ENCODE data around the gene KRTAP10-3.

GRCh38 chr21:44517175-44517899 is 41.3 kb downstream of the KRTAP10-3 start:
- TF ChIP-seq CTCF (IDR thresholded peaks at IDR 0.05) (no peak), POLR2A (IDR thresholded peaks at IDR 0.05) (no peak)
